Nephron (organoid): Measurements from ENCODE around the gene HTR3B.
"Not testable (repeated sequence)": the region's sequence is repeated elsewhere in the genome, so short reads cannot be mapped to it uniquely, and the experiment has no call there.

ENCODE experiments used
- H3K27ac Mint-ChIP-seq, 3 experiments: 2 replicates each; pipeline ENCODE4 v1.8.0; 2020; ENCODE audit warnings: mixed read lengths in 3 of 3, mild to moderate bottlenecking in 2 of 3, moderate library complexity in 1 of 3
- H3K27me3 Mint-ChIP-seq: 2 replicates; pipeline ENCODE4 v1.8.0; 2021; ENCODE audit warnings: low read depth, mild to moderate bottlenecking, moderate library complexity, mixed read lengths
- H3K36me3 Mint-ChIP-seq: 2 replicates; pipeline ENCODE4 v1.8.0; 2020; ENCODE audit warnings: low read depth, mixed read lengths
- H3K4me1 Mint-ChIP-seq: 2 replicates; pipeline ENCODE4 v1.8.0; 2020; ENCODE audit warnings: mixed read lengths
- H3K4me3 Mint-ChIP-seq, 3 experiments: 2 replicates each; pipeline ENCODE4 v1.8.0; 2020; ENCODE audit warnings: mild to moderate bottlenecking in 3 of 3, mixed read lengths in 3 of 3, moderate library complexity in 2 of 3
- H3K9me3 Mint-ChIP-seq: 2 replicates; pipeline ENCODE4 v1.8.0; 2020; ENCODE audit warnings: mixed read lengths
- CTCF ChIP-seq, 3 experiments: fragments of 200-600 bp; sonication (generic); IDR thresholded peaks; one replicate each; pipeline ENCODE4 v1.5.0; 2021; ENCODE audit warnings: antibody characterized with exemption in 3 of 3; ENCODE audit not compliant: unreplicated experiment in 3 of 3

HTR3B gene

DNA sequence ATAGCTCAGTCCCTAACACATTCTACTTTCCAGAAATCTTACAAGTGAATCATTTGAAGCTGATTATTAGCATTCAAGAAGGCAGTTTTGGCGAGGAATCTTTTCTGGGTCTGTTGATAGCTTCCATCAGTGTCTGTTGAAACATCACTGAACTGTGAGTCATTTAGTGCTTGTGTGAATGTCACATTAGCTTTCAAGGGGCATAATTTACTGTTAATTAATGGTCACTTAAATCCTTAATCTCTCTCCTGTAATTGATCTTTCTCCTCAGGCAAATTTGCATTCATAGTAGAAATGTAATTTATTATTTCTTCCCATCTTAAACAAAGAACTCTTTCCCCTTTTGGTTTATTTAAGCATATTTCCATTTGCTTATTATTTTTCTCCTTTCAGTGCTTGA is 2.6 kb downstream of the HTR3B start:
- Mint-ChIP-seq H3K9me3 (no peaks in the 10 kb centered on the region), H3K36me3 (no peaks in the 10 kb centered on the region), H3K27me3 (peaks cover 17% of the 10 kb centered on the region), H3K27ac (no peak overlapping the region), H3K4me1 (no peaks in the 10 kb centered on the region), H3K4me3 (no peak overlapping the region)
- TF ChIP-seq CTCF (IDR thresholded peaks at IDR 0.05; ENCODE audit: unreplicated experiment in 3 of 3), result no peak

DNA sequence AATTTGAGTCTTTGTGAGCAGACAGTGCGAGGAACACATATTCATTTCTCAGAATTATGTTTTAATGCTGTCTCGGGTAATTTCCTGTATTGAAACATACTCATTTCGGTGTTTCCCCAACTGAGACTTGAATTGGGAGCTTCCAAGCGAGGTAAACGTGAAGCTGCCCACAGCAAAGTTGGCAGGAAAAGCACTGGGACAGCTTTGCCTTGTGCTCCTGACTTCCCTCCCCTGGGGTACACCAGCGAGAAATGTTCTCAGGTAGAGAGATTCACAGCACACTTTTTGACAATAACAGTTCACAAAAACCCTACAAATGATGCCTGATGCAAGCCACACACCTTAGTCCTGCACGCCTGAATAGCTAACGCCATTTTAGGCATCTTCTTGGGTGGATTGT is 3.1 kb downstream of the HTR3B start:
- peaks cover 17% of the 10 kb centered on the region for H3K27me3 Mint-ChIP-seq
- TF ChIP-seq CTCF (IDR thresholded peaks at IDR 0.05; ENCODE audit: unreplicated experiment in 3 of 3), result no peak
- no peaks in the 10 kb centered on the region for H3K4me1 Mint-ChIP-seq
- no peak overlapping the region for H3K27ac Mint-ChIP-seq
- H3K4me3 Mint-ChIP-seq, result no peak overlapping the region
- H3K36me3 Mint-ChIP-seq, result no peaks in the 10 kb centered on the region
- H3K9me3 Mint-ChIP-seq, result no peaks in the 10 kb centered on the region

DNA sequence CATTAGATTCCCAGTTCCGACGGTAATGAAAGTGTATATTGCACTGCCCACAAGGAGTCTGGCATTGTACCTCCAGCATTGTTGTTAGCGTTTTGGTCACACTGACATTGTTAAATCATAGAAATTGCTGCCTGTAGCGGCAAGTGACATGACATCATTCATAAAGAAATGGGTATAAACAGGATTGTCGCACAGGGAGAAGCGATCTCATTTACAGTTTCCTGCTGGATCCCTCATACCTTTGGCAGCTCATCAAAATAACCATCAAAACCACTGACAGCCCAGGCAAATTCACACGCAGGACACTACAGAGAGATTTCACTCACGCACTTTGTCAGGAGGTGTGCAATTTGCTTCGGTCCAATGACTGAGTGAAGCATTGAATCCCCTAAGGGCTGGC is 3.5 kb downstream of the HTR3B start:
- Mint-ChIP-seq H3K36me3 (no peaks in the 10 kb centered on the region), H3K27ac (no peak overlapping the region), H3K4me3 (no peak overlapping the region), H3K27me3 (peaks cover 17% of the 10 kb centered on the region), H3K4me1 (no peaks in the 10 kb centered on the region), H3K9me3 (no peaks in the 10 kb centered on the region)
- no peak for TF ChIP-seq CTCF (IDR thresholded peaks at IDR 0.05; ENCODE audit: unreplicated experiment in 3 of 3)

GRCh38 chr11:113911491-113911890 is 6.9 kb downstream of the HTR3B start:
- not testable (repeated sequence) for H3K36me3 Mint-ChIP-seq, H3K4me3 Mint-ChIP-seq, H3K4me1 Mint-ChIP-seq, H3K27ac Mint-ChIP-seq, H3K9me3 Mint-ChIP-seq
- H3K27me3 Mint-ChIP-seq, result peaks cover 17% of the 10 kb centered on the region

DNA sequence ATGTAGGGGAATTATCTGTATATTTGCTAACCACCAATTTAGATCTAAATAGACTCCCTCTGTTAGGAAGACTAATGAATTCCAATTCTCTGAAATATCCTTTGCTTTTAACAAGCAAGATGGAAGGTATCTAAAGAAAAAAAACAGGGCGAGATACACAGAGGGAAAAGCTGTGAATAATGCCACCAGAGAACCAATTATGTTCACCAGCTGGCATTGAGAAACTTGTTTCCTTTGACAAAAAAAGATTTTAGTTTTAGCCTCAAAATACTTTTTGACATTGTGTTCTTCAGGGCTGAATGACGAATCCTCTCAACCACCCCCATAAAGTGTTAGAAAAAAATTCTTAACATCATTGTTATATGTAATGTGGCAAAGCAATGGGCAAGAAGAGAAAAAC is 19.0 kb downstream of the HTR3B start:
- Mint-ChIP-seq H3K9me3 (no peaks in the 10 kb centered on the region), H3K4me3 (no peak overlapping the region), H3K27ac (no peak overlapping the region), H3K36me3 (no peaks in the 10 kb centered on the region), H3K4me1 (no peaks in the 10 kb centered on the region), H3K27me3 (peaks cover 3% of the 10 kb centered on the region)
- TF ChIP-seq CTCF (IDR thresholded peaks at IDR 0.05; ENCODE audit: unreplicated experiment in 3 of 3), result no peak

DNA sequence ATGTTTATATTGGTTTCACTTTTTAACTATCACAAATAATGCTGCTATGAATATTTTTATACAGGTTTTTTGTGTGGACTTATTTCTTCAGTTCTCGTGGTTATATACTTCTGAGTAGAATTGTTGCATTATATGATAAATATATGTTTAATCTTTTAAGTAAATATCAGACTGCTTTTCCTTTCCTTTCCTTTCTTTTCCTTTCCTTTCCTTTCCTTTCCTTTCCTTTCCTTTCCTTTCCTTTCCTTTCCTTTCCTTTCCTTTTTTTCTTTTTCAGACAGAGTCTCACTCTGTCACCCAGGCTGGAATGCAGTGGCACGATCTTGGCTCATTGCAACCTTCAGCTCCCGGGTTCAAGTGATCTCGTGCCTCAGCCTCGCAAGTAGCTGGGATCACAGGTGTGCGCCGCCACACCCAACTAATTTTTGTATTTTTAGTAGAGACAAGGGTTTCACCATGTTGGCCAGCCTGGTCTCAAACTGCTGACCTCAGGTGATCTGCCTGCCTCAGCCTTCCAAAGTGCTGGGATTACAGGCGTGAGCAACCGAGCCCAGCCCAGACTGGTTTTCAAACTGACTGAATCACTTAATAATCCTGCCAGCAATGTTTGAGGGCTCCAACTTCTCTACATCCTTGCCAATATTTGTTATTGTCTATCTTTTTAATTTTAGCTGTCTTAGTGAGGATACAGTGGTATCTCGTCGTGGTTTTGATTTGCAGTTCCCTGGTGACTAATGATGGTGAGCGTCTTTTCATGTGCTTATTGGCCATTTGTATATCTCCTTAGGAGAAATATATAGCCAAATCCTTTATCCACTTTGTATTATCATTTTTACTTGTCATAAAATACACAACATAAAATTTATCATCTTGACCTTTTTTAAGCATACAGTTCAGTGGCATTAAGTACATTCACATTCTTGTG is 21.9 kb downstream of the HTR3B start:
- Mint-ChIP-seq H3K9me3 (no peaks in the 10 kb centered on the region), H3K4me1 (no peaks in the 10 kb centered on the region), H3K4me3 (no peak overlapping the region), H3K27ac (no peak overlapping the region), H3K27me3 (peaks cover 3% of the 10 kb centered on the region), H3K36me3 (no peaks in the 10 kb centered on the region)
- no peak for TF ChIP-seq CTCF (IDR thresholded peaks at IDR 0.05; ENCODE audit: unreplicated experiment in 3 of 3)
